Activated CD4-positive, alpha-beta T cell treated with anti-CD3 and anti-CD28 coated beads, Interleukin-2, amount 10 ng/mL, durations not matched to agents 7 days and 5 days (primary cell): Measurements from ENCODE around the gene ZC2HC1B. TPM values are rescaled to one million over a fixed set of nuclear protein-coding genes. Genes with fewer than 3 reads are reported as not detected.
"Not testable (repeated sequence)": the region's sequence is repeated elsewhere in the genome, so short reads cannot be mapped to it uniquely, and the experiment has no call there.

Source experiments
- CTCF ChIA-PET: fragments of 350-600 bp; sonication (Branson Sonifier 250); formaldehyde crosslinking; loops from one replicate; lab custom pipeline; 2021; ENCODE audit warnings: antibody characterized with exemption; lab: Charles Lee
- POLR2A ChIA-PET: fragments of 350-600 bp; sonication (Branson Sonifier 250); formaldehyde crosslinking; loops from one replicate; lab custom pipeline; 2021; ENCODE audit warnings: antibody characterized with exemption; lab: Charles Lee
- DNase-seq: peaks from one replicate; pipeline ENCODE4 v3.0.0-alpha.2; 2020
- H3K27ac Mint-ChIP-seq: one replicate; pipeline ENCODE4 v1.8.0; 2021; ENCODE audit warnings: mild to moderate bottlenecking, moderate library complexity, mixed read lengths
- H3K27me3 Mint-ChIP-seq: one replicate; pipeline ENCODE4 v1.8.0; 2021; ENCODE audit warnings: mixed read lengths
- H3K36me3 Mint-ChIP-seq: one replicate; pipeline ENCODE4 v1.8.0; 2021; ENCODE audit warnings: low read depth, mixed read lengths
- H3K4me1 Mint-ChIP-seq: one replicate; pipeline ENCODE4 v1.8.0; 2021; ENCODE audit warnings: mixed read lengths
- H3K4me3 Mint-ChIP-seq: one replicate; pipeline ENCODE4 v1.8.0; 2021; ENCODE audit warnings: mild to moderate bottlenecking, moderate library complexity, mixed read lengths
- H3K9me3 Mint-ChIP-seq: one replicate; pipeline ENCODE4 v1.8.0; 2021; ENCODE audit warnings: mixed read lengths
- total RNA-seq, 2 experiments: library from RNA; stranded (reverse); gene quantifications; one replicate each; pipeline ENCODE4 v1.2.3, GENCODE V29; 2021

Gene ZC2HC1B
- total RNA-seq, 2 experiments from 2014 or later = not detected

DNA sequence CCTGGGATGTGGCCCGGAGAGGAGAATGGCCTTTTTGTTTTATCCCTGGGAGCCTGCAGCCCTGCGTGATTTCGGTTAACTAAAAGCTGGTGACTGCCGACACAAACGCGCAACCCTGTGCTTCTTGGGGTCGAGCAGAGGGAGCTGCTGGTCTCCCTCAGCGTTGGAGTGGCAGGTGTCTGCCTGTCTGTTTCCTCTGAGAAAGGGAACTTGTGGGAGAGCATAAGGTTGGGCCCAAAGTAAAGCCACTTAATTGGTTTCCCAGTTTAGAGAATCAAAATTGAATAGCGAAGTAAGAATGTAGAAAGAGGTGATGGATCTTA is 20.6 kb upstream of the ZC2HC1B start:
- H3K27ac Mint-ChIP-seq = peak overlapping the region; percentile 96
- CTCF ChIA-PET = interaction anchor here (0.6 to 1.9 kb wide), 9 partner anchors 17 to 548 kb away, joined by 3 to 7 read pairs (median 4); partner anchors contain the start of gene ZC2HC1B
- H3K4me1 Mint-ChIP-seq = peaks cover 20% of the 10 kb centered on the region
- no peak for DNase-seq
- POLR2A ChIA-PET = interaction anchor here (1.0 to 1.8 kb wide), 2 partner anchors 29 to 306 kb away, joined by 3 to 5 read pairs; no protein-coding TSS in a partner anchor
- no peaks in the 10 kb centered on the region for H3K27me3 Mint-ChIP-seq
- peaks cover 35% of the 10 kb centered on the region for H3K36me3 Mint-ChIP-seq
- H3K4me3 Mint-ChIP-seq = peak overlapping the region; percentile 94
- H3K9me3 Mint-ChIP-seq = no peaks in the 10 kb centered on the region

DNA sequence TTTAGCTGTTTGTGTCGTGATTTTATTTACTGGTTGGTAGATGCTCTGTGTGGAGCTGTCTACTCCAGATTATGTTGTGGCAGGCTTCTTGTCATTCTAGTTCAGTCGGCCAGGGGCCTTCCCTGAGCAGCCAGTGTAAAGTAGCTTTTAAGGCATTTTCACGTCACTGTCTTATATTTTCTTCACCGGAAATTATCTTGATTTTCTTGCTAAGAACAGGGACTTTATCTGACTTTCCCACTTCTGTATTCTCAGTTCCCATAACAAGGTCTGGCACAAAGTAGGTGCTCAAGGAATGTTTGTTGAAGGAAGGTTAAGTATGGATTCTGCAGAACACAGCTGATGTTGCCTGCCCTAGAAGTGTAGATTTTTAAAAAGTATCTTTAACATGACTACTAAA is 20.3 kb upstream of the ZC2HC1B start:
- Mint-ChIP-seq H3K4me3 (peak overlapping the region; percentile 94), H3K36me3 (peaks cover 39% of the 10 kb centered on the region), H3K27me3 (no peaks in the 10 kb centered on the region), H3K4me1 (peaks cover 20% of the 10 kb centered on the region), H3K27ac (peak overlapping the region; percentile 96), H3K9me3 (no peaks in the 10 kb centered on the region)
- DNase-seq = peak; percentile 22
- POLR2A ChIA-PET = interaction anchor here (0.6 to 1.8 kb wide), 2 partner anchors 29 to 394 kb away, joined by 3 to 5 read pairs; partner anchors contain the start of genes ADAT2 and PEX3
- CTCF ChIA-PET = interaction anchor here (0.6 to 1.9 kb wide), 8 partner anchors 18 to 549 kb away, joined by 3 to 7 read pairs (median 4); partner anchors contain the start of gene ZC2HC1B

DNA sequence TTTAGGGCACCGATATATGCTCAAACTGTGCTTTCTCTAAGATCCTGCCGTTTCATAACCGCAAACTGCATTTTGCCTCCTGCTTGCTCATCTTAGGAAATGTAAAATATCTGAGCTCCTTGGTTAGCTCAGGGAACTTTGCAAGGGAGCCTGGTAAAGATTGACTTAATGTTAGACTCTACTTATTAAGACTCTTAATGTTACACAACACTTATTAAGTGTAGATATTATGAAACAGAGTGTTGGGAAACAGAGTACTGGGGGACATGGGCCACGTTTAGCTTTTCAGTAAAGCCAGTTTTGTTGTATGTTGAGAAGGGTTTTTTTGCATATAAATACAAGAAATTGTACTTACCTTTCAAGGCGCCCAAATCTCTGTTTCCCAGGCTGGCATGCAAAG is 19.2 kb upstream of the ZC2HC1B start:
- ChIA-PET CTCF (interaction anchor here (1.2 kb wide), 1 partner anchor 269 kb away, joined by 4 read pairs; no protein-coding TSS in a partner anchor), POLR2A (no interaction called here)
- H3K4me1 Mint-ChIP-seq = peaks cover 20% of the 10 kb centered on the region
- no peak for DNase-seq
- H3K27ac Mint-ChIP-seq = no peak overlapping the region
- peaks cover 49% of the 10 kb centered on the region for H3K36me3 Mint-ChIP-seq
- no peak overlapping the region for H3K4me3 Mint-ChIP-seq
- H3K9me3 Mint-ChIP-seq = no peaks in the 10 kb centered on the region
- H3K27me3 Mint-ChIP-seq = no peaks in the 10 kb centered on the region

DNA sequence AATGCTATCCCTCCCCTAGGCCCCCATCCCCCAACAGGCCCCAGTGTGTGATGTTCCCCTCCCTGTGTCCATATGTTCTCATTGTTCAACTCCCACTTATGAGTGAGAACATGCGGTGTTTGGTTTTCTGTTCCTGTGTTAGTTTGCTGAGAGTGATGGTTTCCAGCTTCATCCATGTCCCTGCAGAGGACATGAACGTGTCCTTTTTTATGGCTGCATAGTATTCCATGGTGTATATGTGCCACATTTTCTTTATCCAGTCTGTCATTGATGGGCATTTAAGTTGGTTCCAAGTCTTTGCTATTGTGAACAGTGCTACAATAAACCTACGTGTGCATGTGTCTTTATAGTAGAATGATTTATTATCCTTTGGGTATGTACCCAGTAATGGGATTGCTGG is 12.6 kb upstream of the ZC2HC1B start:
- DNase-seq, H3K4me3 Mint-ChIP-seq, H3K27me3 Mint-ChIP-seq, CTCF ChIA-PET, H3K4me1 Mint-ChIP-seq, H3K27ac Mint-ChIP-seq, POLR2A ChIA-PET: not testable (repeated sequence)
- Mint-ChIP-seq H3K9me3 (peaks cover 14% of the 10 kb centered on the region), H3K36me3 (peaks cover 95% of the 10 kb centered on the region)

DNA sequence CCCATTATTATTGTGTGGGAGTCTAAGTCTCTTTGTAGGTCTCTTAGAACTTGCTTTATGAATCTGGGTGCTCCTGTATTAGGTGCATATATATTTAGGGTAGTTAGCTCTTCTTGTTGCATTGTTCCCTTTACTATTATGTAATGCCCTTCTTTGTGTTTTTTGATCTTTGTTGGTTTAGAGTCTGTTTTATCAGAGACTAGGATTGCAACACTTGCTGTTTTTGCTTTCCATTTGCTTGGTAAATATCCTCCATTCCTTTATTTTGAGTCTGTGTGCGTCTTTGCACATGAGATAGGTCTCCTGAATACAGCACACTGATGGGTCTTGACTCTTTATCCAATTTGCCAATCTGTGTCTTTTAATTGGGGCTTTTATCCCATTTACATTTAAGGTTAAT is 9.2 kb upstream of the ZC2HC1B start:
- H3K27me3 Mint-ChIP-seq = not testable (repeated sequence)

DNA sequence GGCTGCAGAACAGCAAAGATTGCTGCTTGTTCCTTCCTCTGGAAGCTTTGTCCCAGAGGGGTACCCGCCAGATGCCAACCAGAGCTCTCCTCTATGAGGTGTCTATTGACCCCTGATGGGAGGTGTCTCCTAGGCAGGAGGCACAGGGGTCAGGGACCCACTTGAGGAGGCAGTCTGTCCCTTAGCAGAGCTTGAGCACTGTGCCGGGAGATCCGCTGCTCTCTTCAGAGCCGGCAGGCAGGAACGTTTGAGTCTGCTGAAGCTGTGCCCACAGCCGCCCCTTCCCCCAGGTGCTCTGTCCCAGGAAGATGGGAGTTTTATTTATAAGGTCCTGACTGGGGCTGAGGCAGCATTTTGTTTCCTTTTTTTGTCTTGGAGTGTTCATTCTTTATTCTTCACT is 7.5 kb upstream of the ZC2HC1B start:
- POLR2A ChIA-PET = not testable (repeated sequence)
- H3K36me3 Mint-ChIP-seq = peaks cover 92% of the 10 kb centered on the region

More for the DNA sequence above, 9.2 kb upstream of the ZC2HC1B start:
- peaks cover 97% of the 10 kb centered on the region for H3K36me3 Mint-ChIP-seq
- DNase-seq, CTCF ChIA-PET, H3K27ac Mint-ChIP-seq, POLR2A ChIA-PET, H3K4me1 Mint-ChIP-seq, H3K4me3 Mint-ChIP-seq: not testable (repeated sequence)
- peaks cover 14% of the 10 kb centered on the region for H3K9me3 Mint-ChIP-seq

DNA sequence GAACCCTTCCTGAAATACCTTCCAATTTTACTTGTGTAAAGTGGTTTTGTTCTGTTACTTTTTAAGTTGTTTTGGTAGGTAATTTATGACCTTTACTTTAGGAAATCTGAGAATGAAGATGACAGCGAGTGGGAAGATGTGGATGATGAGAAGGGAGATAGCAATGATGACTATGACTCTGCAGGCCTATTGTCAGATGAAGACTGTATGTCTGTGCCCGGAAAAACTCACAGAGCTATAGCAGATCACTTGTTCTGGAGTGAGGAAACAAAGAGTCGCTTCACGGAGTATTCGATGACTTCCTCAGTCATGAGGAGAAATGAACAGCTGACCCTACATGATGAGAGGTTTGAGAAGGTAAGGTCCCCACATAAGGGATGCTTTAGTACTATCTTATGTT is 6.6 kb upstream of the ZC2HC1B start:
- POLR2A ChIA-PET = no interaction called here
- DNase-seq = no peak
- Mint-ChIP-seq H3K36me3 (peaks cover 88% of the 10 kb centered on the region), H3K27me3 (no peaks in the 10 kb centered on the region), H3K4me1 (peaks cover 2% of the 10 kb centered on the region), H3K4me3 (no peak overlapping the region), H3K9me3 (peaks cover 8% of the 10 kb centered on the region), H3K27ac (no peak overlapping the region)
- CTCF ChIA-PET = interaction anchor here (2.0 kb wide), 1 partner anchor 10 kb away, joined by 6 read pairs; no protein-coding TSS in a partner anchor

More for the DNA sequence above, 7.5 kb upstream of the ZC2HC1B start:
- DNase-seq, H3K27ac Mint-ChIP-seq, H3K4me3 Mint-ChIP-seq, CTCF ChIA-PET, H3K27me3 Mint-ChIP-seq, H3K4me1 Mint-ChIP-seq: not testable (repeated sequence)
- peaks cover 11% of the 10 kb centered on the region for H3K9me3 Mint-ChIP-seq

DNA sequence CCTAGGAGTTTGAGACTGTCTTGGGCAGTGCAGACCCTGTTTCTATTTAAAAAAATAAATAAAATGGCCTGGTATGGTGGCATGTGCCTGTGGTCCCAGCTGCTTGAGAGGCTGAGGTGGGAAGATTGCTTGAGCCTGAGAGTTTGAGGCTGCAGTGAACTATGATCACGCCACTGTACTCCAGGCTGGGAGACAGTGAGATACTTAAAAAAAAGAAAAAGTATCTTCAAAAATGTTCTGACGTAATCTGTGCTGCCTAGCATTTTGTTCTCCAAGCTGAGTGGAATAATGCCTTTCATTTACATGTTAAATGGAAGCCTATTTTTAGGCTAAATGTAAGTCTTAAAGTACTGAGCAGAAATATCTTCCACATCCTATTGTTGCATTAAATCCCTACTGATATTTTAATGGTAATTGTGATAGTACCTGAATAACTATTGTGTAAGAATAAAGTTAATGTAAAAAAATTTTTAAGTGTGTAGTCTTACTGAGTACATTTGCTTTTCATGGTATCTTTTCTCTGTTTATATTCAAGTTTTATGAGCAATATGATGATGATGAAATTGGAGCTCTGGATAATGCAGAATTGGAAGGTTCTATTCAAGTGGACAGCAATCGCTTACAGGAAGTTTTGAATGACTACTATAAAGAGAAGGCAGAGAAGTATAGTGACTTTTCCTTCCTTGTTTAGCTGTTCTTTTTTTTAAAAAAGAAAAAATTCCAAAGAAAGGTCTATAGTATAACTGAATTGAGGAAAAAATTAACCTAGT is 4.2 kb upstream of the ZC2HC1B start:
- peaks cover 82% of the 10 kb centered on the region for H3K36me3 Mint-ChIP-seq
- DNase-seq = no peak
- no peaks in the 10 kb centered on the region for H3K27me3 Mint-ChIP-seq
- H3K27ac Mint-ChIP-seq = no peak overlapping the region
- peaks cover 4% of the 10 kb centered on the region for H3K9me3 Mint-ChIP-seq
- no peak overlapping the region for H3K4me3 Mint-ChIP-seq
- CTCF ChIA-PET = no interaction called here
- POLR2A ChIA-PET = no interaction called here
- no peaks in the 10 kb centered on the region for H3K4me1 Mint-ChIP-seq

DNA sequence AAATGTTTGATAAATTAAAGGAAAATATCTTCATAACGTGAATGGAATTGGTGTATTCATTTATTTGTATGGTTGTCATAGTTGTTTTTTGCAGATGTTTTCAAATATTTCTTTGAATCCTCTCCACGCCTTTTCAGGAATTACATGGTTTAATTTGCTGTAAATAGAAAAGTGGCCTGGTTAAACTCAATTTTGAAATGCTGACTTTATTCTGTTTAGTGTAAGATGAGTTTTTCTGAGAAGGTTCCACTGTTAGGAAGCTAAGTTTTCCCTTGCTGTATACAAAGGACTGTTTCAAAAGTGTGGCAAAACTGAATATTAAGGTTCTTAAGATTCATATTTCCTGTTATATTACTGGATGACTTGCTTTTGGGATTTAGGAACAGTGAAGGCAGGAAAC is 503 bp upstream of the ZC2HC1B start:
- Mint-ChIP-seq H3K27ac (no peak overlapping the region), H3K4me3 (no peak overlapping the region), H3K36me3 (peaks cover 60% of the 10 kb centered on the region), H3K9me3 (peaks cover 8% of the 10 kb centered on the region), H3K4me1 (no peaks in the 10 kb centered on the region), H3K27me3 (no peaks in the 10 kb centered on the region)
- POLR2A ChIA-PET = no interaction called here
- CTCF ChIA-PET = interaction anchor here (1.3 to 1.7 kb wide), 2 partner anchors 20 to 21 kb away, joined by 6 read pairs; partner anchors contain the start of gene LTV1
- DNase-seq = no peak

DNA sequence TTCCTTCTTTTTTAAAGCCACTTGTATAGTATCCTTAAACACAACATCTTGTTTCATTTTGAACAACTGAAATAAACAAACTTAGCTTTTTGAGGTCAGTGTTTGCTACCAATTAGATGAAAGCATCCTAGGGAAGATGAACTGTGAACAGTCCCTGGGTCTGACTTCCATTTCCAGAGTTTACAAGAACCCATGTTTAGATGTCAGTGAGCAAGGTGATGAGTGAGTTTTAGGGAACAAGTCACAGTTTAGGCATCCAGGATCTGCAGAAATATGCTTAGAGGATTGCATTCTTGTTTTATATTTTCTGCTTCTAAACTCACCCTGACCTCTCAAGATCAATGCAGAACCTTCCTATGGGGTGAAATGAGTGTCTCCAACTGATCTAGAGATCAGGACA is 3.0 kb downstream of the ZC2HC1B start:
- peaks cover under 1% of the 10 kb centered on the region for H3K4me1 Mint-ChIP-seq
- ChIA-PET POLR2A (no interaction called here), CTCF (interaction anchor here (1.0 kb wide), 1 partner anchor 26 kb away, joined by 3 read pairs; no protein-coding TSS in a partner anchor)
- DNase-seq = no peak
- H3K4me3 Mint-ChIP-seq = no peak overlapping the region
- H3K27ac Mint-ChIP-seq = no peak overlapping the region
- peaks cover 8% of the 10 kb centered on the region for H3K9me3 Mint-ChIP-seq
- H3K36me3 Mint-ChIP-seq = peaks cover 32% of the 10 kb centered on the region
- no peaks in the 10 kb centered on the region for H3K27me3 Mint-ChIP-seq

DNA sequence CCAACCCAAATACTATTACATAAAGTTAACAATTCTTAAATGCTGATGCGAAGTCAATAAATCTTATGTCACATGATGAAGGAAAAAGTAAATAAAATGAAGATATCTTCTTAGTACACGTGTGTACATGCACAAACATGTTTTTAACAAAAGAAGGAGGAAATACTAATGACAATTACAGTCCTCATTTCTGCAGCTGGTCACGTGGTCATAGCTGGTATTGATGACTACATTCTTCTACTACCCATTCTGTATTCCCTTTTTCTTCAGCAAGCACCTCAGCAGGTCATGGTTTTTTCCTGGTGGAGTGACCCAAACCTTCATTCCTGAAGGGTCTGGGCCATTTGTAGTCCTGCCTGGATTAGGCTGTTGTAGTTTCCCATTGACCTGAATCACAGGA is 4.5 kb downstream of the ZC2HC1B start:
- peaks cover 26% of the 10 kb centered on the region for H3K36me3 Mint-ChIP-seq
- H3K27me3 Mint-ChIP-seq, DNase-seq, H3K4me3 Mint-ChIP-seq, H3K27ac Mint-ChIP-seq, POLR2A ChIA-PET: not testable (repeated sequence)
- CTCF ChIA-PET = interaction anchor here (0.6 kb wide), 1 partner anchor 113 kb away, joined by 3 read pairs; no protein-coding TSS in a partner anchor
- H3K9me3 Mint-ChIP-seq = peaks cover 12% of the 10 kb centered on the region
- peaks cover 13% of the 10 kb centered on the region for H3K4me1 Mint-ChIP-seq

DNA sequence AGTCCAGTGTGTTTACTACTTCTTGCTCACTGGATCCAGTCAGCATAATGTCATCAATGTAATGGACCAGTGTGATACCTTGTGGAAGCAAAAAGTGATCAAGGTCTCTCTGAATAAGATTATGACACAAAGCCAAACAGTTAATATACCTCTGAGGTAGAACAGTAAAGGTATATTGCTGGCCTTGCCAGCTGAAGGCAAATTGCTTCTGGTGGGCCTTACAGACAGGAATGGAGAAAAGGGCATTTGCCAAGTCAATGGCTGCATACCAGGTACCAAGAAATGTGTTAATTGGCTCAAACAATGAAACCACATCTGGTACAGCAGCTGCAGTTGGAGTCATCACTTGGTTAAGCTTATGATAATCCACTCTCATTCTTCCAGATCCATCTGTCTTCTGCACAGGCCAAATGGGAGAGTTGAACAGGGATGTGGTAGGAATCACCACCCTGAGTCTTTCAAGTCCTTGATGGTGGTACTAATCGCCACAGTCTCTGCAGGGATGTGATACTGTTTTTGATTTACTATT is 7.0 kb downstream of the ZC2HC1B start:
- DNase-seq, H3K4me3 Mint-ChIP-seq, POLR2A ChIA-PET, H3K27me3 Mint-ChIP-seq, H3K27ac Mint-ChIP-seq, CTCF ChIA-PET: not testable (repeated sequence)
- peaks cover 13% of the 10 kb centered on the region for H3K36me3 Mint-ChIP-seq
- peaks cover 14% of the 10 kb centered on the region for H3K4me1 Mint-ChIP-seq
- H3K9me3 Mint-ChIP-seq = peaks cover 18% of the 10 kb centered on the region

DNA sequence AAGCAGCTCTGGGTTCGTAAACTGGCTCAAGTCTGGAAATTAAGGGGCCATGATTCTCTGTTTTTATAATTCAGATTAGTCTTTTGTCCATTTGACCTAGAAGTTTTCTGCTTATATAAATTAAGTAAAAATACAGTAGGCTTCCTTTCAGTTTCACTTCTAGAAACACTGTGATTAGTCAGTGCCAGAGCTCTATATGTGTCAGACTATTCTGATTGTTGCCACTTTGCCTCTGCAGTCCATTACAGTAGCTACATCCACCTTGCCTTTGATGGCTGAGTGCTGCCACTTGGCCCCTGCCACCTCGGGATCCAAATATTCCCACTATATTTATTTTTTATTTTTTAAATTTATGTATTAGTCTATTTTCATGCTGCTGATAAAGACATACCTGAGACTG is 7.9 kb downstream of the ZC2HC1B start:
- peaks cover 18% of the 10 kb centered on the region for H3K9me3 Mint-ChIP-seq
- ChIA-PET POLR2A (interaction anchor here (0.7 to 1.0 kb wide), 2 partner anchors 29 to 220 kb away, joined by 3 to 5 read pairs; partner anchors contain the start of gene LTV1), CTCF (interaction anchor here (0.5 kb wide), 1 partner anchor 56 kb away, joined by 3 read pairs; no protein-coding TSS in a partner anchor)
- H3K4me3 Mint-ChIP-seq = no peak overlapping the region
- no peaks in the 10 kb centered on the region for H3K27me3 Mint-ChIP-seq
- peak overlapping the region; percentile 63 for H3K27ac Mint-ChIP-seq
- peaks cover 8% of the 10 kb centered on the region for H3K36me3 Mint-ChIP-seq
- peaks cover 14% of the 10 kb centered on the region for H3K4me1 Mint-ChIP-seq
- DNase-seq = peak; percentile 10
